ENCODE measurements around the gene SIK2.
"Not testable (repeated sequence)": the region's sequence is repeated elsewhere in the genome, so short reads cannot be mapped to it uniquely, and the experiment has no call there.

Gene SIK2

GRCh38 chr11:111762981-111763643 is 160.9 kb downstream of the SIK2 start:
- no peak for DNase-seq

DNA sequence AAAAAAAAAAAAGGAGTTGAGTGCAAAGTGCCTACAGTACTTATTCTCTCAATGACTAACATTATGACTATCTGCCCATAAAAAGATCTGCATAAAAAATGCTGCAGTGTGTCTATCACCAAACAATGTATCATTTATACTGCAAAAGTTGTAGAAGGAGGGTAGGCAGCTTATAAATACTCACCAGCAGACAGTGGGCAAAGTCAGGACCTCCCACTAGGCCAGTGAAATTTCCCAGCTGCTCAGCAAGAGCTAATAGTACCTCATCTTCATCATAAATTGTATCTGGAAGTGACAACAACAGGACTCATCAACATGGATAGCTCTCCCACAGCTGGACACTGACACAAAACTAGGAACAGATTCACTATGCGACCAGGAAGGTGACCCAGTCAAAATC is 162.4 kb downstream of the SIK2 start:
- peak; percentile 6 for DNase-seq

GRCh38 chr11:111765320-111765983 is 163.2 kb downstream of the SIK2 start:
- no peak for DNase-seq

- peak; percentile 66 for DNase-seq
Measured at GRCh38 chr11:111765984-111766833, 164.0 kb downstream of the SIK2 start, which contains the start of gene PPP2R1B. Gene PPP2R1B, minus strand, starts transcription at chr11:111766389. Its CDS starts 28 bp downstream, at chr11:111766361.

- DNase-seq, result no peak
Measured at GRCh38 chr11:111766834-111767142, 164.5 kb downstream of the SIK2 start.

DNA sequence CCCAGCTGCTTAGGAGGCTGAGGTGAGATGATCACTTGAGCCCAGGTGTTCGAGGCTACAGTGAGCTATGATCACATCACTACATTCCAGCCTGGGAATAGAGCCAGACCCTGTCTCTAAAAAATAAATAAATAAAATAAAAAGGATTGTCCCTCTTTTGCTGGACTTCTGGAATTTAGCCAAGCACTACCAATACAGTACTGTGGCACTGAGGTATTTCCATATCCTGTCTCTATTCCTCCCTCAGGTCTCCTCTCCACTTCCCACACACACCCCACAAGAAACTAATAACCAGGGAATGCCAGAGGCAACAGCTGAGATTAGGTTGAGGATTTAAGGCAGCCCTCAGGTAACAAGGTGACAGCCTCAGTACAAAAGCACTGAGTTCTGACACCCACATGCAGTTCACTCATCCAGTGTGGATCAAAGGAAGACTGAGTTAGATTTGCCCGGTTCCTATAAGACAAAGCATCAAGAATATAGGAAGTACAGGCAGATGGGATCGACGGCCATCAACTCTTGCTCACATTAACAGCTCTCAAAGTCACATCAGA is 168.4 kb downstream of the SIK2 start:
- no peak for DNase-seq

- not testable (repeated sequence) for DNase-seq
Measured at GRCh38 chr11:111771205-111771604, 169.0 kb downstream of the SIK2 start.

DNA sequence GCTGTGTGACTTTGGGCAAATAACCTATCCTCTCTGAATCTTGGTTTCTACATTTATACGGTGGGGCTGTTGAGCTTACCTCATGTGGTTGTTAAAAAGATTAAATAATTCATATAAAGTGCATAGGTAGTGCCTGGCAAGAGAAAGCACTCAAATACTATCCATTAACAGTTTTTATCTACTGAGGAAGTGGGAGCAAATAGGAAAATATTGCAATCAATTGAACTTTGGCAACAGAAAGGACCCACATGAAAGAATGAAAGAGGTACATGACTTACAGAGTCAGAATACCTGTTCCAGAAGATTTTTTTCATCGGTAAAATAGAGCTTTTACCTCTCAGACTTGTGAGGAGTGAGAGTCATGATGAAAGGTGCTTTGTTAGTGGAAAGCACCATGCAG is 170.3 kb downstream of the SIK2 start:
- no peak for DNase-seq

DNA sequence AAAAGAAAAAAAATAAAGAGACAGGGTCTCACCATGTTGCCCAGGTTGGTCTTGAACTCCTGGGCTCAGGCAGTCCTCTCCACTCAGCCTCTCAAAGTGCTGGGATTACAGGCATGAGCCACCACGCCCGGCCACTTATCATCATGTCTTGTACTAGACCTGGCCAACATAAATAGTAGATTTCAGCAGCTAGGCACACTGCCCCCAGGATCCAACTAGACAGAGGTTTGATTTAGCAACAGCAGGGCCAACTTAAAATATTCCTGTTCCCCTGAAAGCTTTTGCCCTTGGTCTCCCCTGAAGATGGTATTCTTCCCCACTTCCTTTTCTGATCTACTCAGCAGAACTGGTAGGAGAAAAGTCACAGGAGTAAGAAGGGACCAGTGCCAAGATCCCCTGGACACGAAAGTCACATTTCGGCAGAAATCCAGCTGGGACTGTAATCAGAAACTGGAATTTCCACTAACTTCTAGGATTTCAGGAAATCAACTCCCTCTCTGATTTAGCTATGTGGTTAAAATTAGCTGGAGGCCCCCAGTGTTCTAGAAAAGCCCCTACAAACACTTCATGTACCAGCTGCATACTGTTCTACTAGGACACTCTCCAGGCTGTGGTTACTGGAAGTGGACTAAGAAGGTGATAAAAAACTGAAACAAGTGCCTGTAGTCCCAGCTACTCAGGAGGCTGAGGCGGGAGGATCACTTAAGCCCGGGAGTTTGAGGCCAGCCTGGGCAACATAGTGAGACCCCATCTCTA is 172.9 kb downstream of the SIK2 start:
- peak; percentile 18 for DNase-seq

DNA sequence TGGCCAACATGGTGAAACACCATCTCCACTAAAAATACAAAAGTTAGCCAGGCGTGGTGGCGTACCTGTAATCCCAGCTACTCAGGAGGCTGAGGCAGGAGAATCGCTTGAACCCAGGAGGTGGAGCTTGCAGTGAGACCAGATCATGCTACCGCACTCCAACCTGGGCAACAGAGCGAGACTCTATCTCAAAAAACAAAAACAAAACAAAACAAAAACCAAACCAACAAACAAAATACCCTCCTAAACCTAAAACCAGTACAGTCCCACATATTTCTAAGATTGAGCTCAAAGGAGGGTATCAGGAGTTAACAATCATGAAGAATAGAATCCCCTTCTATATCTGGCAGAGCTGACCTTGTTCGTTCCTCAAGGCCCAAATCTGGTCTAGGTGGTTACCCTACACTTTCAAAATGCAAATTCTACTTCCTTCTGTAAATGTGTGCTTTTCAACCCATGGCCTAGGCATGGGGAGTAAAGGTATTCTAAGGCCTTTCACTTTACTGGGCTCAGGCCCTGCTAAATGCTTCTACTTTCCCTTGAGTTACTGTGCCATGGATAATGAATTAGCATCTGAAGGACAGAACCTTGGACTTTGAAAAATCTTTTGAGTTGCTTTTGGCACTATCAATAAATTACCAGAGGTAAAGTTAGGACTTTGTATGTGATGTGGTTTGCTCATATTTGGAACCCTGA is 174.3 kb downstream of the SIK2 start:
- DNase-seq, result no peak

DNA sequence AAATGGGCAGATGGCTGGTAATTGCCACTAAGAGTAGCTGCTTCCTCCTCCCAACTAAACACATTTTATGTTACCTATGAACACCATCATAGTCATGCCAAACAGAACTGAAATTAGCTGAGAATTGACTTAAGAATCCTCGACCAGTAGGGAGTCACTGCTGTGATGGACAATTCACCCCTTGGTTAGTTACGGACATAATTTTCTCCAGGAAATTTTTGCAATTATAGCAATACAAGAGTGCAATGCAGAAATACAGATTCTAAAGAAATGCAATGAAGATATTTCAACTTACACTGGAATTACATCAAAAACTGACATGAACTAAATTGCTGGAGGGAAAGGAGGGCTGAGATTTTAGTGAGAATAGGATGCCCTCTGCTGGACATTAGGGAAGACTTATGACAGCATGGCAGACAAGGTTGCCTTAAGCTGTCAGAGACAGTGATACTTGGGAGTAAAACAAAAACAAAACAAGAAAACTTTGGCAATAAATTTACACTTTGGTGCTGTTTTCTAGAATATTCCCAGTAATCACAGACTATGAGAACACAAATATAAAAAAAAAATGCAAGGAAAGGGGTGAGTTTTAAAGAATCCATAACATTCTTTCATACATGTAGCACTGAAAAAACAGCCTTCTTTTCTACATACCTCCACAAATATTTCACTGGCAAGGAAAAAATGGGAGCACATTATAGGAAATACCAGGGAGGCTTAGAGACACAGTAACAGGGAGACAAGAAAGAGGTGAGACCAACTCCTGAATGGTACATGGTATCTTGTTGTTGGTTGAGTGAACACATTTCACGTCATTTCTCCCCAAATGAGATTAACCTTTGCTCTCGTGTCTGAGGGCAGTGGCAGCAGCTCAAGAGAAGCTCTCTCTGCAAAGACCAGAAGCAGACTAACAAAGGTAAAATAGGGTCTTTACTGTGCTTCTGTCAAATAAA is 175.1 kb downstream of the SIK2 start:
- peak; percentile 73 for DNase-seq

DNA sequence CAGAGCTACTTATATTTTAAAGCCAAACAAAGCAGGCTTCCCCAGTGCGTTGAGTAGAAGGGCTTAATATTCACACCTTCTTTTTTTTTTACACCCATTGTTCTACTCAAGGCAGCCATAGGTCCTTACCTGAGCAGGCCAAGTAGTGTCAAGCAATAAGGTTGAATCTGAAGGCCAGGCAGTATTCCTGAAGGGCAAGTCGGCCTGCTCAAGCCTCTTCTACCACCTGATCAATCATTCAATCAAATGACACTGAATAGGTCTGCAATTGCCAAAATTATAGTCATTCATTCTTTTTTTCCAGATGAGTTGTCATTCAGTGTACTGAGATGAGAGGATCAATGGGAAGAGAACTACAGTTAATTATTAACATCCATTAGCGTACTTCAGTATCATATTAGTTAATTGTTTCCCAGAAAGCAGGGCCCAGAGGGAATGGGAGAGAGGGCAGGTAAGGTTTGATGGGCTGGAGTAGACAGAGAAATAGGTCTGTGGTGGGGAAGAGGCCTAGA is 175.9 kb downstream of the SIK2 start:
- no peak for DNase-seq

GRCh38 chr11:111779118-111779517 is 176.9 kb downstream of the SIK2 start:
- DNase-seq, result no peak

Data from fibroblast of skin of back (primary cell).